DMS79 treated with DMSO at 0.1 percent for 48 hours (cell line): ENCODE data around the gene CYP46A1.
A peak's percentile ranks its signal among the peaks of the same experiment; 100 is the strongest.
"Not testable (repeated sequence)": the region's sequence is repeated elsewhere in the genome, so short reads cannot be mapped to it uniquely, and the experiment has no call there.

ENCODE experiments used
- DNase-seq: peaks from one replicate; lab custom pipeline; 2025; lab: John Stamatoyannopoulos, UW

CYP46A1 gene

GRCh38 chr14:99683619-99684409 is at the start of gene CYP46A1:
Gene CYP46A1, plus strand, starts transcription at chr14:99684298. Its CDS starts 120 bp downstream, at chr14:99684418.
- peak; percentile 100 for DNase-seq

GRCh38 chr14:99634443-99634842 is 49.7 kb upstream of the CYP46A1 start:
- DNase-seq: no peak

- DNase-seq: no peak
These were observed 49.0 kb upstream of the CYP46A1 start for GRCh38 chr14:99635116-99635515.

- DNase-seq: no peak
These were observed 47.6 kb upstream of the CYP46A1 start for GRCh38 chr14:99636487-99636886.

- no peak for DNase-seq
These were observed 46.5 kb upstream of the CYP46A1 start for GRCh38 chr14:99637624-99638023.

- DNase-seq: not testable (repeated sequence)
These were observed 41.3 kb upstream of the CYP46A1 start for GRCh38 chr14:99642771-99643170.

- no peak for DNase-seq
These were observed 40.8 kb upstream of the CYP46A1 start for GRCh38 chr14:99643343-99643742.

- DNase-seq: no peak
These were observed 40.0 kb upstream of the CYP46A1 start for GRCh38 chr14:99644035-99644587.

GRCh38 chr14:99644723-99645544 is 39.2 kb upstream of the CYP46A1 start, which contains the start of gene HHIPL1:
Gene HHIPL1, plus strand, starts transcription at chr14:99645129. Its CDS starts 79 bp downstream, at chr14:99645208.
- no peak for DNase-seq

- DNase-seq: no peak
These were observed 38.3 kb upstream of the CYP46A1 start for GRCh38 chr14:99645545-99646505.

GRCh38 chr14:99647411-99647810 is 36.7 kb upstream of the CYP46A1 start:
- no peak for DNase-seq

GRCh38 chr14:99648027-99648784 is 35.9 kb upstream of the CYP46A1 start:
- DNase-seq: no peak

GRCh38 chr14:99649219-99649618 is 34.9 kb upstream of the CYP46A1 start:
- DNase-seq: no peak

GRCh38 chr14:99649643-99650042 is 34.5 kb upstream of the CYP46A1 start:
- no peak for DNase-seq

- no peak for DNase-seq
These were observed 33.9 kb upstream of the CYP46A1 start for GRCh38 chr14:99650189-99650588.

GRCh38 chr14:99651953-99652746 is 31.9 kb upstream of the CYP46A1 start:
- DNase-seq: no peak

- DNase-seq: no peak
These were observed 29.7 kb upstream of the CYP46A1 start for GRCh38 chr14:99654235-99654985.

GRCh38 chr14:99655521-99655920 is 28.6 kb upstream of the CYP46A1 start:
- no peak for DNase-seq

- no peak for DNase-seq
These were observed 27.9 kb upstream of the CYP46A1 start for GRCh38 chr14:99656171-99656570.
